GM12875 (cell line): Measurements from ENCODE around the gene ATE1.

ENCODE experiments used
- H3K4me3 ChIP-seq: one replicate; pipeline ENCODE4 v1.5.1; 2011; ENCODE audit warnings: low read depth, low read length, control low read depth
- TF ChIP-seq, protein P1 (sequence below): IDR thresholded peaks from 2 replicates; pipeline ENCODE4 v1.5.1; 2011; ENCODE audit warnings: low read depth, mild to moderate bottlenecking, control low read depth, inconsistent platforms, low read length, moderate library complexity, borderline replicate concordance; ENCODE audit not compliant: insufficient read depth

The ATE1 gene

DNA sequence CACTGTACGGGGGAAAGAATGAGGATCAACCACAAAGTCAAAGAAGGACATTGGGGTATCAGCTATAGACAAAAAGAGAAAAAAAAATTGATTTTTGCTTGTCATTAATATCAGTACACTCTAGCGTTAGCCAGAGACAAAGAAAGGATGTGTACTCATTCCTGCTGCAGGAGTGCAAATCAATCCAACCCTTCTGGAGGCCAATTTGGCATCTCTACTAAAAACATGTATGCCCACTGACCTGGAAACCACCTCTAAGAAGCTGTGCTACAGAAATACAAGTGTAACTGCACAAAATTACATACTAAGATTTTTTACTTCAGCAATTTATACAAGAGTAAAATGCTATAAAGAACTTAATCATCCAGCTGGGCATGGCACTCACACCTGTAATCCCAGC is 33.6 kb upstream of the ATE1 start:
- H3K4me3 ChIP-seq: no peak overlapping the region
- TF ChIP-seq, protein P1, sequence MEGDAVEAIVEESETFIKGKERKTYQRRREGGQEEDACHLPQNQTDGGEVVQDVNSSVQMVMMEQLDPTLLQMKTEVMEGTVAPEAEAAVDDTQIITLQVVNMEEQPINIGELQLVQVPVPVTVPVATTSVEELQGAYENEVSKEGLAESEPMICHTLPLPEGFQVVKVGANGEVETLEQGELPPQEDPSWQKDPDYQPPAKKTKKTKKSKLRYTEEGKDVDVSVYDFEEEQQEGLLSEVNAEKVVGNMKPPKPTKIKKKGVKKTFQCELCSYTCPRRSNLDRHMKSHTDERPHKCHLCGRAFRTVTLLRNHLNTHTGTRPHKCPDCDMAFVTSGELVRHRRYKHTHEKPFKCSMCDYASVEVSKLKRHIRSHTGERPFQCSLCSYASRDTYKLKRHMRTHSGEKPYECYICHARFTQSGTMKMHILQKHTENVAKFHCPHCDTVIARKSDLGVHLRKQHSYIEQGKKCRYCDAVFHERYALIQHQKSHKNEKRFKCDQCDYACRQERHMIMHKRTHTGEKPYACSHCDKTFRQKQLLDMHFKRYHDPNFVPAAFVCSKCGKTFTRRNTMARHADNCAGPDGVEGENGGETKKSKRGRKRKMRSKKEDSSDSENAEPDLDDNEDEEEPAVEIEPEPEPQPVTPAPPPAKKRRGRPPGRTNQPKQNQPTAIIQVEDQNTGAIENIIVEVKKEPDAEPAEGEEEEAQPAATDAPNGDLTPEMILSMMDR: no peak

DNA sequence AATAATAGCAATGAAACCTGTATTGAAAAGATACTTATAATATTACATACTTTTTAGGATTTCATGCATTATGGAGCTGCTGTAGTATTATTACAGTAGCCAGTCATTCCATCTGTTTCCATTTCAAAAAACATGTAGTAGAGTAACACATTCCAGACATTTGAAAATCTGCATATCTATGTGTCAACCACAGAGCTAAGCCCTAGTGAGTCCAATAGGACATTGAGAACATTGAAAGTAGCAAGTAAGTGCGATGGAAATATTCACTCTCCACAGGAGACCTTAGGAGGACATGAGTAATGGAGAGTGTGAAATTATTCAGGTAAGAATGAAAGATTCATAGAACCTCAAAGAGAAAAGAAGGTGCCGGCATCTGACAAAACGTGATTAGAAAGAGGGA is 31.8 kb upstream of the ATE1 start:
- TF ChIP-seq, protein P1: no peak
- H3K4me3 ChIP-seq: no peak overlapping the region

DNA sequence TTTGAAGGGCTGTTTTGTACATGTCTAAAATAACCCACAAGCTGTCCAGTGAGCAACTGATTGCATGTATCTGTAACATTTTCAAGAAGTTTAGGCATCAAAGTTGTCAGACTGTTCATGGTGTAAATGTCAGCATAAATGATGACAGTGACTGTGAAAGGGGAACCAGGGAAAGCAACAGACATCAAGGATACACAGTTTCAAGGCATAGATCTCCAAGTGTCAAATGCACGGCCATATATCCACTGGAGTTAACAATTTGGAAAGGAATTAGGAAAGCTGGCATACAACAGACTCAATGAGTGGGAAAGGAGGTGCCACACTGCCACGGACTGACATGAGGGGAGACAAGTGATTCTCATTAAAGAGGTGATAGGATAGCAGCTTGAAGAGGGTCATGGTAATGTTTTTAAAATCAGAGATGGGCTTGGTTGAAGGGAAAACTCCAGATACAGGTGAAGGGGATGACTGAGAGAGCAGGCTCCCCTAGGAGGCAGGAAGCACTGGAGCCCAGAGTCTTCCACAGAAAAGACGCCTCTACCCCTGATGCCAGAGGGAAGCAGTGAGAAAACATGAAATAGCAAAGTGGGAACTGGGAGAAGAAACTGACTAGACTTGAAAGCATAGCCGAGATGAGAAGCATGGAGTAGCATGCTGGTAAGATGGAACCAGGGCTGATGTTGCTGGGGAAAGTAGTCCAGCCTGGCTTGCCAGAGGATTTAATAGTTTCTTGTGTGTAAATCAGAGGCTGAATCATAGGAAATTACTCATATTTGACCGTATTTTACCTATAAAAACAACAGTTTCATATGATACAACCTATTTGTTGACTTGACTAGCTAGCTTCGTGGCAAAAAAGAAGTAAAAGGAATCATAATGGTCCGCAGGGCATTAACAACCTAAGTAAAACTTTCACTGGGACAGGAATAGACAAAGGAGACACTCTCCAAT is 28.6 kb upstream of the ATE1 start:
- H3K4me3 ChIP-seq: no peak overlapping the region
- TF ChIP-seq, protein P1: no peak

DNA sequence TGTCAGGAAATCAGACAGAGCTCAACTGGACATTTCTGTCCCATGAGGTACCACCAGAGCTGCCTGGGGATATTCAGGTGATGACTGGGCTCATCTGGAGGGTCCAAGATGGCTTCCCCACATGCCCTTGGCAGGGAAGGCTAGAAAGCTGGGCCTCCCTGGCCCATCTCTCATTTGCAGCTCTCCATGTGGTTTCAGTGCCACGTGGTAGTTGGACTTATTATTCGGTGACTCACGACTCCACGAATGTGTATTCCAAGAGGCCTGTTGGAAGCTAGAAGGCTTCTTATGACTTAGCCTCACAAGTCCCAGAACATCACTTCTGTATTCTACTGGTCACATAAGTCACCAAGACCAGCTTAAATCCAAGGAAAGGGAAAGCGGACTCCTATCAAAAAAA is 24.4 kb upstream of the ATE1 start:
- TF ChIP-seq, protein P1: no peak
- H3K4me3 ChIP-seq: no peak overlapping the region

DNA sequence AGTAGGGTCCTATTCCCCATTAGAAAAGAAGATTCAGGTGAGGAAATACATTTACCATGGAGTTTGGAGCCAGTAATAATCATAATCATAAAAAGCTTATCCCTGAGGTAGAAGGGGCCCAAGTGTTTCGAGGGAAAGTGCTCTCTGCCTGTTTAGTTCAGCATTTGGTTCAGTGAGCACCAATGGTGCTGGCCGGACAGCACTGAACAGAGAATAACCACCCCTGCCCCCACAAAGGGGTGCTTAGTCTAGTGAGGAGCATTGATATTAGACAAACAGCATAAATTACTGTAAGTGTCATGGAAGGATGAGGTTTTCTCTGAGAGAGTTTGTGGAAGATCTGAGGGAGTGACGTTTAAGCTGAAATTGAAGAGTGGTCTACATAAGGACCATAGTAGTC is 21.6 kb upstream of the ATE1 start:
- TF ChIP-seq, protein P1: no peak
- H3K4me3 ChIP-seq: no peak overlapping the region

DNA sequence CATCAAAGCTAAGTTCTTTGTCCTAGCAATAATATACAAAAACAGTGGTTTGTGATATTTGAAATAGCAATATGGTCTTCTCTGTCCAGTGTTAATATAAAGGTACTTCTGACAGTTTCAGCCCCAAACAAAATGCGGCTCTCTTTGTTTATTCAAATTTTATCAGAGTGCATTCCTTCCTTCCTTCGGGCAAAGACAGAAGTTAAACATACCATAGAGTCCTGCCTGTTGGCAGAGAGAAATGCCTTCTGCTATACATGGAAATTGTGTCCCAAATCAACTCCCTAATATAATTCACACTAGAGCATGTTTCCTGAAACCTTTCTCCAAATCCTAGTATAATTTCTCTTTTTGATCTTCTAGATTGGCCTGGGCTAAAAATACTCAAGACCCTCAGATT is 21.2 kb upstream of the ATE1 start:
- no peak overlapping the region for H3K4me3 ChIP-seq
- TF ChIP-seq, protein P1: no peak
